GM18505 (cell line): ENCODE data around the gene FGD5.

ENCODE experiments used
- ATAC-seq: cut with Tn5 transposase; IDR thresholded peaks from one replicate; pipeline ENCODE4 v1.9.1; 2021; ENCODE audit not compliant: unreplicated experiment
- POLR2A ChIP-seq: IDR thresholded peaks from 4 replicates; pipeline ENCODE4 v1.6.1; 2011; ENCODE audit warnings: borderline replicate concordance; ENCODE audit not compliant: insufficient read depth, insufficient read length; ENCODE audit errors: extremely low read depth

Gene FGD5

DNA sequence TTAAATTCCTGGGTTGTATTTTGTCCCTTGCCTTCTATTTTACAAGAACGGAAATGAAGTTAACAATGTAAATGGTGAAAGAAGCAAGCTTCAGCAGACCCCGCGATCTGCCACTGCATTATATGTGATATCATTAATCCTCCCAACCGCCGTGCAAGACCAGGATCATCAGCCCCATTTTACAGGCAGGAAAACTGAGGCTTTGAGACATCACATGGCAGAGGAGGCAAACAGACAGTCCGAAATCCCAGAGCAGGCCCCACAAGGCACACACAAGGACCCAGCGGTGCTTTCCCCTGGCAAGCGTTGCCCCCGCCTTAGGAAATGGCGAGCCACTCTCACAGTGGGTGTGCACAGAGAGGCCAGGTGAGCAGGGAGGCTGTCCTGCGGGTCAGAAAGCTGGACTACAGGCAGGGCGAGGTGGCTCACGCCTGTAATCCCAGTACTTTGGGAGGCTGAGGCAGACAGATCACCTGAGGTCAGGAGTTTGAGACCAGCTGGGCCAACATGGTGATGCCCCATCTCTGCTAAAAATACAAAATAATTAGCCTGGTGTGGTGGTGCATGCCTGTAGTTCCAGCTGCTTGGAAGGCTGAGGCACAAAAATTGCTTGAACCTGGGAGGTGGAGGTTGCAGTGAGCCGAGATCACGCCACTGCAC, 16.2 kb downstream of the FGD5 start:
- ATAC-seq, result no peak
- no peak for TF ChIP-seq POLR2A

DNA sequence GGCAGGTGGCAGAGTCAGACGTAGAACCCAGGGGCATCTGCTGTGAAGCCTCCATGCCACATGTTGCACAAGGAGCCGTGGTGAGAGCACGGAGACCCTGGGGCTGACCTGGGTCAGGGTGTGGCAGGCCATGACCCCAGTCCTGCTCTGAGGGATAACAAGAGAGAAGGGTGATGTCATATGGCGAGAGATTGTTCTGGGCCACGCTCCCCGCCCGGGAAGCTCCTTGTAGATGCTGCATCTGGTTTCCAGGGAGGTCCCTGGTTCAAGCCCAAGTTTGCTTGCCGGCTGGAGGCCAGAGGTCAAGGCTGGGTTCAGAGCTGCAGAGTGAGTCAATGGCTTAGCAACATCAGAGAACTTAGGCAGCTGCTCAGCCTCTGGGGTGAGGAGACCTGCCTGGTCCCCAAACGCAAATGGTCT, 17.3 kb downstream of the FGD5 start:
- no peak for TF ChIP-seq POLR2A
- ATAC-seq, result no peak

DNA sequence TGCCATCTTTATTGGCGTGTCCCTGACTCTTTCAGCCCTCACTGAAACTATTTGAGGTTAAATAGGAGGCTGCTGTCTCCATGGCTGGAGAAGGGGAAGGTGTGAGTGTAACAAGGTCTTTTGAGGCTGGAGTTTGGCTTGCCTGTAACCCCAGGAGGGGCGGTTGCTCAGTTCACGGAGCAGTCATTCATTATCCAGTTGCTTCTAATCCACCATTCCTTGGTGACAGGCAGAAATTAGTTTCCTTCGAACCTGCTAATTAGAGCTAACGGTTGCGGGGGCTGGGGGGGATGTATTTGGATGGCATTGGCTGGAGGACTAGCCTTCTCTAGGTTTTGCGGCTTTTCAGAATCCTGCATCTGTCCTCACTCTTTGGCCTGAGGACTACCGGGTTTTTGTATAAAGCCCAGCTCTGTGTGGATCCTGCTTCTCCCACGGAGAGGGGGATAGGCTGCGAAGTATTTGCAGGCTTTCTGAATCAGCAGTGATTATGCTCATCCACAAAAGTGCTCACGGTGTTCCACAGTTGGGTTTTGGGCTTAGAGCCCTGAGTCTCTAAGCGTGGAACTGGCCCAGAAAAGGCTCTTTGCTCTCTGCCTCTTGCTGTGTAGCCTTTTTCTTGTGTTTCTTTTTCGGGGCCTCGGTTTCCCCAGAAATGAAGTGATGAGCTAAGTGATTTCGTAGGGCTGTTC, 18.6 kb downstream of the FGD5 start:
- TF ChIP-seq POLR2A, result no peak
- no peak for ATAC-seq

DNA sequence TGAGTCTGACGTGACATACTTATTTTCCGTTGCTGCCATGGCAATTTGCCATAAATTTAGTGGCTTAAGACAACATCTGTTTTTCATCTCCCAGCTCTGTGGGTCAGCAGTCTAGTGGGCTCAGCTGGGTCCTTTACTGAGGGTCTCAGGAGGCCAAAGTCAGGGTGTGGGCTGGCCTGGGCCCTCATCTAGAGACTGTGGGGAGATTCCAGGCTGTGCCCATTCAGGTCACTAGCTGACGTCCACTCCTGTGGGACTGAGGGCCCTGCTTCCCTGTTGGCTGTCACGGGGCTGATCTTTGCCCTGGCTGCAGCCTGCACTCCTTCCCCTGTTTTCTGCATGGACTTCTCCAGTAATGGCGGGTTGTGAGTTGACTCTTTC, 19.1 kb downstream of the FGD5 start:
- no peak for ATAC-seq

DNA sequence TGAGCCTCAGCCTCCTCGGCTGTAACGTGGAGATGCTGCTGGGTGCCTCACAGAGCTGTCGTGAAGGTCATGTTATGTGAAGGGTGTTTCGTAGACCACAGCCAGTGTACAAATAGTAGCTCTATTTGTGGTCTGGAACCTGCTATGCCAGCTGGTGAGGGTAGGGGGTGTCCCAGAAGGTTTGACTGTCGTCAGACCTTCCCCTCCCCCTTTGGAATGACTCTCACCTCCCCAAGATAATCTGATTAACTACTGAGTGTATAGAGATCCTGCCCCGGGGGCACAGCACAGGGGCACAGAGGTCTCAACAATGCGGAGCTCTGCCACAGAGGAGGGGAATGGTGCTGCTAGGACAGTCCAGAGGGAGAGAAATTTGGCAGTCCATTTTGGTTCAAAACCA, 20.5 kb downstream of the FGD5 start:
- no peak for ATAC-seq
- no peak for TF ChIP-seq POLR2A

More for the DNA sequence above, 19.1 kb downstream of the FGD5 start:
- TF ChIP-seq POLR2A, result no peak

DNA sequence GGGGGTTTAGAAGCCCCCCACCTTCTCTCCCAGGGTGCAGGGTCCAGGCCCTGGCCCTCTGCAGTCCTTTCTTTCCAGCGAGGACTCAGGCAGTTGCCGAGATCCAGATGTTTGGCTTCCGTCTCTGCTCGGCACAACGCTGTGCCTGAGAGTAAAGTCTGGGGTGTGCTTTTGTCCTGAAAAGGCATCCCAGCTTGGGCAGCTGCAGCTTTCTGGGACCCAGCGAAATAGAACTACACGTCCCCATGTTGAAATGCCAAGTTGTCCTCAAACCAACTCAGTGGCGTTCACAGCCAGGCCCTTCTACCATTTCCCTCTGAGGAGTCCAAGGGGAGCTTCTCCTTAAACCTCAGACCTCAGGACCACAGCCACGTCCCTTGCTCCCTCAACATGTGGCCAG, 23.1 kb downstream of the FGD5 start:
- no peak for TF ChIP-seq POLR2A
- no peak for ATAC-seq

DNA sequence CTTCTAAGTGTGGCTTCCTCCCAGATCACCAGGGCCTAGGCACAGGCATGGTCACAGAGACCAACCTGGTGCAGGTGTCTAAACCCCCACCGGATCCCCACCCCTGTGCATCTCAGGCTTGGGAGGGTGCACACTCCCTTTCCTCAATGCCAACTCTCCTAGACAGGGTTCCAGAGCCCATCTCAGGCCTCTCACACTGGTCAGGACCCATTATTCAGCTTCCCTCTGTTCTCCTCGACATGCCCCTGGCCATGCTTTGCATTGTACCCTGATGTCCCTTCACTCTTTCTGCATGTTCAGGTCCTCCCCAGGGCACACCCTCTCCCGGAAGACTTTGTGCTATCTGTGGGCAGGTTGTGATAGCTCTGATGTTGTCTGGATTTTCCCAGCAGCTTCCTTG, 23.5 kb downstream of the FGD5 start:
- no peak for TF ChIP-seq POLR2A

DNA sequence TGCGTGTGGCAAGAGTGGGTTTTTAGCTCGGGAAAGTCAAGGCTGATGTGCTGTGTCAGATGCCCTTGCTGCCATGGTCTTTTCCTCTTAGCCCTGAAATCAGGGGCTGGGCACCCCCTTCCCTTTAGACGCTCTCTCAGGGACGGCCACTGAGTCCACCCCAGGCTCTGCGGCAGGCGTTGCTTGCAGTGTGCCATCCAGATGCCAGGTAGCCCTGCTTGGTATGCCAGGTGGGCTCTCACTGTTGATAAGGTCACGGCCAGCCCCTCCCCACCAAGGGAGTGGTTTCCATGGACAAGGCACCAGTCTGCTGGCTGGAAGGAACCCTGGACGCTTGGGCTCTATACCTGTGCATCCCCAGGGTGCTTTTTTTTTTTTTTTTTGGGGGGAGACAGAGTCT, 24.6 kb downstream of the FGD5 start:
- TF ChIP-seq POLR2A, result no peak
- no peak for ATAC-seq

More for the DNA sequence above, 23.5 kb downstream of the FGD5 start:
- ATAC-seq, result no peak

DNA sequence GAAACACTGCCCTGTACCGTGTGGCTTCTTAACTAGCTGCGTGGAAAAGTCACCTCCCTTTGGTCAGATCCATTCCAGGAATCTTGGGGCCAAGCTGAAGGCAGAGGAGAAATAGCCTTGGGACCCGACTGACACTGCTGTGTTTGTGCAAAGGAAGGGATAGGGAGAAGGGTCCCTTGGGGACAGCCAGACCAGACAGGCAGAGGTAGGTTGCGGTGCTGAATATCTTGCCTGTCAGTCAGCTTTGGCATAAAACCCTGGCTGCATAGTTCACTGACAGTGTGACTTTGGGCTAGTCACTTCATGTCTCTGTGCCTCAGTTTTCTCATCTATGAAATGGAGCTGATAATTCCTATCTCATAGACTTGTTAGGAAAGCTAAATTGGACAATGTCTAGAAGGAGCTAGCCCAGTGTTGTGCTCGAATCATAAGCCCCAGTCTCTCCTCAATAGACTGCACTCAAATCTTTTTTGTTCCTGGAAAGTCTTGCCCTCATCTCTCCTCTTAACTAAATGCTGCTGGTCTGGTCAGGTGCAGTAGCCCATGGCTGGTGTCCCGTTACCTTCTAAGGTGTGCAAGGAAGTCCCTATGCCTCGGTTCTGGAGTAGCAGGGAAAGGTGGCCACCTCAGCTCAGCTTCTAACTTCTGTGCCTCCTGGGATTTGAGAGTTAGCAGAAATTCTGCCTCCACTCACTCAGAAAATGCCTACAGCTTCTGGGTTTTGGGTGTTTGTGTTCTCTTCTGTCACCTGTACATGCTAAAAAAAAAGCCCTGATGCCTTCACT, 25.8 kb downstream of the FGD5 start:
- no peak for ATAC-seq
- no peak for TF ChIP-seq POLR2A

DNA sequence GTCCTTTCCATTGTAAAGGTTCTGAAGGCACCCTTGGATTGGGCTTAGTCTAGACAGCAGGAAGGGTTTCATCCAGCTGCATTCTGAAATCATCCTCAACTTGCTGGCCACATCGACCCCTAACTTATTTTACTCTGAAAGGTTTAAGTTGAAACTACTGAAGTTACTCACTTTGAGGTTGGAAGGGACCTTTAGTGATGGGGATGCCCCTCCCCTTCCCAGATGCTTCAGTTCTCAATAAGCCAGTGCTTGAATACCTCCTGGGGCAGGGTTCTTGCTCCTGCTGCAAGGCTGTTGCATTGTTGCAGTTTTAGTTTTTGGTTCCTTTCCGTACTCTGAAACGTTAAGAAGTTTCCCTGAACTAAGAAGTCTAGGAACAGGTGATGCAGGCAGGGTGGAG, 26.4 kb downstream of the FGD5 start:
- TF ChIP-seq POLR2A, result no peak
- ATAC-seq, result no peak

DNA sequence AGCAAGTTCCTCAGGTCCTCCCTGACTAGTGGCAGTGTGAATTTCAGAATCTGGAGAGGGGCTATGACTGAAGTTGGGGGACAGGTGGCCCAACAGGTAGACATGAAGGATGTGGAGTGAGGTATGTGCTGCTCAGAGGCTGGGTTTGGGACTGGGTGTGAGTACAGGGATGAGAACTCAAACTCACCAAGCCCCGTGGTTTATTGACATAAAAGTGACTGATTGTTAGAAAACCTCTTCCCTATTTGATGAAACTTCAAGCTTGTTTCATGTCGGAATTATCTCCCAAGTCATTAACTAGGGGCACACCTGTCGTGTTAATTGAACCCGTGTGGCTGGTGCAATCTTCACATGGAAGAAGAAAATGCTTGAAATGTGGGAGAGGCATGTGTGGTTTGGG, 27.1 kb downstream of the FGD5 start:
- ATAC-seq, result no peak
- no peak for TF ChIP-seq POLR2A

DNA sequence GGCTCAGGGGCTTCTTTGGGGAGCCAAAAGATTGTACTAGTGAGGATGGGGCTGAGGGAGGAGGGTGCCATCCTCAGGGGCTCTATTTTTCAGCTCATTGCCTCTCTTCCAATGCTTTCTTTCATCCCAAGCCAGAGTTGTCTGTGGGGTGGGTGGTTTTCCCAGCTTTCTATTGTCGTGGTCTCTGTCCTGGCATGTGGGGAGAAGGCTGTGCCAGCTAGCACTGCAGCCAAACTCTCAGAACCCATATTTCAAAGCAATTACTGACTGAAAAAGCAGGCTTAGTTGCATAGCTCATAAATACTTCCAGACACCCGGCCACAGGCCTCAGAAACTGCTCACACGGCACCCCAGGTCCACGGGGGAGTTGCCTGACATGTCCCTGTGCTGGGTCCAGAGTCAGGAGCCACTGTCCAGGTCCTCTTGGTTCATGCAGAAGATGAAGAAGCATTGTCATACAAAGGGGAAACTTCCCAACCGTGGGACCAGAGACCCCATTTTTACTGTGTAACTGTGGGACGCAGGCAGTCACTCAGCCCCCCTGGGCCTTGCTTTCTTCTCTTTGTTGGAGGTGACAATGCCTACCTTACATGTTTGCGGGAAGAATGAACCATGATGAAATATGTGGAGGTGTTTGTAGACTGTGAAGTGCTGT, 27.6 kb downstream of the FGD5 start:
- no peak for ATAC-seq
- no peak for TF ChIP-seq POLR2A
